ENCODE results near the gene ACP2.
A peak's percentile ranks its signal among the peaks of the same experiment; 100 is the strongest.

Gene ACP2

DNA sequence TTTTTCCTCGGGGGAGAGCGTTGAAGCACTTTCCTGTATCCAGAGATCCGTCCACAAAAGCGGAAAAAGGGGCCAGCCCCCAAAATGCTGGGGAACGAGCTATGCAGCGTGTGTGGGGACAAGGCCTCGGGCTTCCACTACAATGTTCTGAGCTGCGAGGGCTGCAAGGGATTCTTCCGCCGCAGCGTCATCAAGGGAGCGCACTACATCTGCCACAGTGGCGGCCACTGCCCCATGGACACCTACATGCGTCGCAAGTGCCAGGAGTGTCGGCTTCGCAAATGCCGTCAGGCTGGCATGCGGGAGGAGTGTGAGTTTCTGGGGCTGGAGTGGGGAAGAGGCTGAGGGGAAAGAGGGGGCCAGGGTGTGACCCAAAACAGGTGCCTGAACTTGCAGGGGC lies 11.8 kb upstream of the ACP2 start:
- no peak overlapping the region for H3K4me3 Mint-ChIP-seq
- peaks cover 40% of the 10 kb centered on the region for H3K36me3 Mint-ChIP-seq (ENCODE audit: low read depth)
- H3K4me1 Mint-ChIP-seq (ENCODE audit: low read depth) = peaks cover 36% of the 10 kb centered on the region
- intact Hi-C loops (cut with micrococcal nuclease) = no loop called here
- no peaks in the 10 kb centered on the region for H3K9me3 Mint-ChIP-seq
- H3K27ac Mint-ChIP-seq = peak overlapping the region; percentile 5
- H3K27me3 Mint-ChIP-seq = no peaks in the 10 kb centered on the region

DNA sequence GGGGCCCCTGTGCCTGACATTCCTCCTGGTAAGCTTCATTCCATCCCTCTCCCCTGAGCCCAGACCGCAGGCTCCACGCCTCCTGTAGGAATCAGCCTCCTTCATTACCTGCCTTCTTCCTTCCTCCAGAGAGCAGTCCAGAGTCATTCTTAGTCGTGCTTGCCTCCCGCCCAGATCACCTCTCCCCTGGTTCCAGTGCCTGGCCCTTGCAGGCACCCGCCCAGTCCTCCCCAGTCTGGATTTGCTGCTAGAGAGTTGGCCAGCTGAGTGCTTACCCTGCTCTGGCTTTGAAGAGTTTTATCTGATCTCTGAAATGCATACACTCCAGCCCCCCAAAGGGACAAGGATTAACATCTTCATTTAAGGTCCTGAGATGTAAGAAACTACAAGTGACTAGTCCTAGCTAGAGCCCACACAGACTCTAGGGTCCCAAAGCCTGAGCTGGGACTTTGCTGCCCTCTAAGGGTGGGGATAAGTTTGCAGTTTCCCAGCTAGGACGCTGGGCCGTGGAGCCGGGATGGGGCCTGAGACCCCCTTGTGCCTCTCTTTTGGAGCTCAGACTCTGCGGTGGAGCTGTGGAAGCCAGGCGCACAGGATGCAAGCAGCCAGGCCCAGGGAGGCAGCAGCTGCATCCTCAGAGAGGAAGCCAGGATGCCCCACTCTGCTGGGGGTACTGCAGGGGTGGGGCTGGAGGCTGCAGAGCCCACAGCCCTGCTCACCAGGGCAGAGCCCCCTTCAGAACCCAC lies 10.8 kb upstream of the ACP2 start:
- H3K27me3 Mint-ChIP-seq = no peaks in the 10 kb centered on the region
- H3K4me3 Mint-ChIP-seq = peak overlapping the region; percentile 43
- intact Hi-C loops (cut with micrococcal nuclease) = loop anchor here (5.0 kb wide), 1 partner anchor 42 kb away; no protein-coding TSS in a partner anchor
- H3K27ac Mint-ChIP-seq = peak overlapping the region; percentile 55
- H3K4me1 Mint-ChIP-seq (ENCODE audit: low read depth) = peaks cover 43% of the 10 kb centered on the region
- peaks cover 40% of the 10 kb centered on the region for H3K36me3 Mint-ChIP-seq (ENCODE audit: low read depth)
- H3K9me3 Mint-ChIP-seq = no peaks in the 10 kb centered on the region

DNA sequence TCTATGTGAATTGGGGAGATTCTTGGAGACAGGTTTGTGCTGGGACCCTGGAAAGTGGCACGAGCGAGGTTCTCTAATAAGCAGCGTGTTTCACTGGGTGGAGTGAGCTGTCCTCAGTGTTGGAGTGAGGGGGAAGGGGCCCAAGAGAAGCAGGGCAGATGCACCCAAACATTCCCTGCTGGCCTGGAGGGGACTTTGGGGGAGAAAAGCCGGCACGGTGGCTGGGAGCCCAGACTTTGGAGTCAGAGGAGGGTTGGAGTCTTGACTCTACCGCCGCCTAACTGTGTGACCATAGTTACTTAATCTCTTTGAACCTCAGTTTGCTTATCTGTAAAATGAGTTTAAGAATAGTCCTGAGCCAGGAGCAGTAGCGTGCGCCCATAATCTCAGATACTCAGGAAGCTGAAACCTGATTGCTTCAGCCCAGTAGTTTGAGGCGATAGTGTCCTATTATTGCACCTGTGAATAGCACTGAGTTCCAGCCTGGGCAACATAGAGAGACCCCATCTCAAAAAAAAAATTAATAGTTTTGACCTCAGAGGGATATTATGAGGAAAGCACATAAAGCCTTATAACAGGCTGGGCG lies 9.8 kb upstream of the ACP2 start:
- Mint-ChIP-seq H3K4me1 (ENCODE audit: low read depth) (peaks cover 51% of the 10 kb centered on the region), H3K27ac (peak overlapping the region; percentile 86), H3K36me3 (ENCODE audit: low read depth) (peaks cover 34% of the 10 kb centered on the region), H3K4me3 (peak overlapping the region; percentile 77), H3K9me3 (no peaks in the 10 kb centered on the region), H3K27me3 (no peaks in the 10 kb centered on the region)
- intact Hi-C loops (cut with micrococcal nuclease) = loop anchor here (5.0 kb wide), 1 partner anchor 41 kb away; no protein-coding TSS in a partner anchor

DNA sequence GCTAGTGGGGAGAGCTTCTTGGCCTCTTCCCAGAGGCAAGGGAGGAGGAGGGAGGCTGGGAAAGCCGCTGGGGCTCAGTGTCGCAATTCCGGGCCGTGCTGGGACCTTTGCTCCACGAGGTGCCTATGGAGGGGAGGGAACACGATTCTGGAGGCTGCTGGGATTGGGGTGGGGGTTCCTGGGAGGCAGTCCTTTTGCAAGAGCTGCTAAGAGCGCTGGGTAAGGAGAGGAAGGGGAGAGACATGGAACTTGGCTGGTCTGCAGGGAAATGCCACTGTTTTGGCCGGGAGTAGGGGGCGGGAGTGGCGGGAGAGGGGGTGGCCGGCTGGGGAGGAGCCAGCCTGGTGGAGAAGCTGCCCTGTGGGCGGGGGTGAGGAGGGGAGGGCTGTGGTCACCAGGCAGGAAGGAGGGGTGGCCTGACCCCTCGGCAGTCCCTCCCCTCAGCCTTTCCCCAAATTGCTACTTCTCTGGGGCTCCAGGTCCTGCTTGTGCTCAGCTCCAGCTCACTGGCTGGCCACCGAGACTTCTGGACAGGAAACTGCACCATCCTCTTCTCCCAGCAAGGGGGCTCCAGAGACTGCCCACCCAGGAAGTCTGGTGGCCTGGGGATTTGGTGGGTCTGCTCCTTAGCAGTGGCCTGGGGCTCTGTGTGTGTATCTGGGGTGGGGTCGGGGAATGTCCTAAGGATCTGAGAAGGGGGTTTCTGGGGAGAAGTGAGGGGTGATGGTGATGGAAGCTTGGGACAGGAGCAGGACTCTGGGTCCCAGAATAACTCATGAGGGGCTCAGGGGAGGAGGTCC lies 9.1 kb upstream of the ACP2 start, which contains the start of gene NR1H3:
Gene NR1H3 (plus strand): TSS at position 480 of the 800 bp plus-strand sequence. CDS start 1,221 bp downstream, outside the sequence.
- peaks cover 57% of the 10 kb centered on the region for H3K4me1 Mint-ChIP-seq (ENCODE audit: low read depth)
- H3K36me3 Mint-ChIP-seq (ENCODE audit: low read depth) = peaks cover 30% of the 10 kb centered on the region
- intact Hi-C loops (cut with micrococcal nuclease) = loop anchor here (5.0 kb wide), 1 partner anchor 40 kb away; no protein-coding TSS in a partner anchor
- H3K9me3 Mint-ChIP-seq = no peaks in the 10 kb centered on the region
- H3K27me3 Mint-ChIP-seq = no peaks in the 10 kb centered on the region
- peak within 1 kb of the TSS; percentile 86 for H3K27ac Mint-ChIP-seq
- H3K4me3 Mint-ChIP-seq = peak within 1 kb of the TSS; percentile 77

DNA sequence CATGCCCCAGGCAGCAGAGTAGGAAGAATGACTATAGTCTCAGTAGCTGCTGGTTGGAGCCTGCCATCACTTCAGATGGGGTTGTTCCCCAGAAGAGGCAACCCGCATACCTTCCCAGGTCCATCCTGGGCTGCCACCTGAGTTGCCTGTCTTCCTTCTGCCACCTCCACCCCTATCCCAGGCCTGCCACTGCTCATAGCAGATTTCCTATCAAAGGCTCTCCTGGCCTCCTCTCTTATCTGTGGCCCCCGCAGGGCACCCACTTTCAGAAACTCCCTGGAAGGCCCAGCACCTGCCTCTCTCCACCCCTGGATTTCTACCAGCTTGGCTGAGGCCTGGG lies 8.5 kb upstream of the ACP2 start:
- Mint-ChIP-seq H3K36me3 (ENCODE audit: low read depth) (peaks cover 26% of the 10 kb centered on the region), H3K27ac (peak overlapping the region; percentile 86), H3K4me3 (peak overlapping the region; percentile 77), H3K9me3 (no peaks in the 10 kb centered on the region), H3K27me3 (no peaks in the 10 kb centered on the region), H3K4me1 (ENCODE audit: low read depth) (peaks cover 57% of the 10 kb centered on the region)
- intact Hi-C loops (cut with micrococcal nuclease) = loop anchor here (5.0 kb wide), 1 partner anchor 40 kb away; no protein-coding TSS in a partner anchor

DNA sequence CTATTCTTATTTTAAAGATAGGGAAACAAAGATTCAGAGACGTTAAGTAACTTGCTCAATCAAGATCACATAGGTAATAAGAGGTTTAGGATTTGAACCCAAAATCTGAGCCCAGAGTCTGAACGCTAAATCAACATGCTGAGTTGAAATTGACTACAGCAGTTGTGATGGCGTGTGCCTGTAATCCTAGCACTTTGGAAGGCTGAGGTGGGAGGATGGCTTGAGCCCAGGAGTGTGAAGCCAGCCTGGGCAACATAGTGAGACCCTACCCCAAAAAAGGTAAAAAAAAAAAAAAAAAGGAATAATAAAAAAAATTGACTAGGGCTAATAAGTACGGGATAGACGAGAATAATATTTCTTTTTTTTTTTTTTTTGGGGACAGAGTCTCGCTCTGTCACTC lies 7.8 kb upstream of the ACP2 start:
- Mint-ChIP-seq H3K27ac (peak overlapping the region; percentile 78), H3K4me3 (no peak overlapping the region), H3K27me3 (no peaks in the 10 kb centered on the region), H3K4me1 (ENCODE audit: low read depth) (peaks cover 57% of the 10 kb centered on the region), H3K36me3 (ENCODE audit: low read depth) (peaks cover 20% of the 10 kb centered on the region), H3K9me3 (no peaks in the 10 kb centered on the region)
- intact Hi-C loops (cut with micrococcal nuclease) = loop anchor here (5.0 kb wide), 1 partner anchor 39 kb away; no protein-coding TSS in a partner anchor

DNA sequence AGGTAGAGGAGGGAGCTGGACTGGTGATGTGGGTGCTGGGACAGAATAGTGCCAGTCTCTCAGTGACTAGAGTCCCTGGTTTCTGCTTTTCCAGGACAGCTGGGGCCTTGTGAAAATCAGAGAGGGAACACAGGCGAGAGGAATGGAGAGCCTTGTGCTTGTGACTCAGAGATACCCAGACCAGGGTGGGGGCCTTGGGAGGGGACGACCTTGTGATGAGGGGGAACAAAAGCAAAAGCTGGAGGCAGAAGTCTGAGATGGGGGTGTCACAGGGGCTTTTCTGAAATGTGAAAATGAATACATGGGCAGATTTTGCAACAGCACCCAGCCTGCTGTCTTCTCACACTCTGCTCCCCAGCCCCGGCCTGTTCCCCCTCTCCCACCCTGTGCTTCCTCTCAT lies 5.8 kb upstream of the ACP2 start:
- no peaks in the 10 kb centered on the region for H3K27me3 Mint-ChIP-seq
- H3K27ac Mint-ChIP-seq = peak overlapping the region; percentile 78
- no peaks in the 10 kb centered on the region for H3K9me3 Mint-ChIP-seq
- peaks cover 6% of the 10 kb centered on the region for H3K36me3 Mint-ChIP-seq (ENCODE audit: low read depth)
- H3K4me1 Mint-ChIP-seq (ENCODE audit: low read depth) = peaks cover 53% of the 10 kb centered on the region
- intact Hi-C loops (cut with micrococcal nuclease) = no loop called here
- peak overlapping the region; percentile 30 for H3K4me3 Mint-ChIP-seq

DNA sequence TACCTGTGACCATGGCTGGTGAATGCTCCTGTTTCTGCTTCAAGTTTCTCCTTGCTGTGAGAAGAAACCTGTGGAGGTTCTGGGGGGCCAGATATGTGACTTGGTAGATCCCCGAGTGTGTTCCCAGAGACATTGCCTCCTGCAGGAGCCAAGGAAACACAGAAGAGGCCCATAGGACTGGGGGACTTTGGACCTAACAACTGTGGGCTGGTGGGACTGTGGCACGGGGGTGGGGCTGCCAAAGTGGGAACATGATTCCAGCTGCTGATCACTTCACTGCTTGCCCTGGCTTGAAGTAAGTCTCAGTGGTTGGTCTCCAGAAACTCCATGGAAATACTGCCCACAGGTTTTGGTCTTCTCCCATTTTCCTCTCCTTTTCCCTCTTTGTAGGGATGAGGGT lies 5.0 kb upstream of the ACP2 start:
- Mint-ChIP-seq H3K36me3 (ENCODE audit: low read depth) (peaks cover 13% of the 10 kb centered on the region), H3K4me1 (ENCODE audit: low read depth) (peaks cover 52% of the 10 kb centered on the region), H3K27ac (peak overlapping the region; percentile 78), H3K27me3 (no peaks in the 10 kb centered on the region), H3K4me3 (no peak overlapping the region), H3K9me3 (no peaks in the 10 kb centered on the region)
- intact Hi-C loops (cut with micrococcal nuclease) = no loop called here

DNA sequence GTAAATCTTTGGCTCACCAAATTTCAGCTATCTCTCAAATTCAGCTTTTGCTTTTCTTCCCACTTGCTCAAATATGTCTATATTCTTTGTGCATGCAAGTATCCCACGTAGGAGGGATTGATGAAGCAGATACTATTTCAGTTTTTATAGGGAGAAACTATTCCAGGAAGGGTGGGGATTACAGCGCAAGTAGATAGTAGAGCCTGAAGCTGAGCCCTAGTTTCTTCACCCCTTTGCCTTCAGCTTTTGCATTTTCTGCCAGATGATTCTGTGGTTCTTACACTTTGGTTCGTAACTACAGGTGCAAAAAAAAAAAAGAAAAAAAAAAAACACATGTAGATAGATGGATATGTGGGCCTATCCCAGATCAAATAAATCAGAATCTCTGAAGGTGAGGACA lies 3.1 kb upstream of the ACP2 start:
- H3K27ac Mint-ChIP-seq = no peak overlapping the region
- intact Hi-C loops (cut with micrococcal nuclease) = no loop called here
- peaks cover 25% of the 10 kb centered on the region for H3K36me3 Mint-ChIP-seq (ENCODE audit: low read depth)
- H3K4me3 Mint-ChIP-seq = no peak overlapping the region
- H3K9me3 Mint-ChIP-seq = no peaks in the 10 kb centered on the region
- no peaks in the 10 kb centered on the region for H3K27me3 Mint-ChIP-seq
- peaks cover 53% of the 10 kb centered on the region for H3K4me1 Mint-ChIP-seq (ENCODE audit: low read depth)

DNA sequence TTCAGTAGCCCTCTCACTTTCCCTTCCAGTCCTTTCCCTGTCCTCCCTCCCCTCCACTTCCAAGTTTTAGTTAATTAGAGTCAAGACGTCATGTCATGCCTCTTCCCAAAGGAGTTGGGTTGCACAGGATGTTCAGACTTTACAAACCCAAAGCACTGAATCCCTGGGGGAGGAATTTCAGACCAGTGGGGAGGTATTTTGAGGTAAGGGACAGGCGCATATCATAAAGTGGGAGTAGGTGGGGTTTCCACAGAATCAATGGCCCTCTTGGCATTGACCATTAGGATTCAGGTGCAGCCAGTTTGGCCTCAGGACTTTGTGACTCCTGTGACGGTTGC lies 733 bp upstream of the ACP2 start:
- Mint-ChIP-seq H3K4me1 (ENCODE audit: low read depth) (peaks cover 60% of the 10 kb centered on the region), H3K27ac (peak overlapping the region; percentile 98), H3K4me3 (peak overlapping the region; percentile 97), H3K27me3 (no peaks in the 10 kb centered on the region), H3K36me3 (ENCODE audit: low read depth) (peaks cover 49% of the 10 kb centered on the region), H3K9me3 (no peaks in the 10 kb centered on the region)
- intact Hi-C loops (cut with micrococcal nuclease) = no loop called here

DNA sequence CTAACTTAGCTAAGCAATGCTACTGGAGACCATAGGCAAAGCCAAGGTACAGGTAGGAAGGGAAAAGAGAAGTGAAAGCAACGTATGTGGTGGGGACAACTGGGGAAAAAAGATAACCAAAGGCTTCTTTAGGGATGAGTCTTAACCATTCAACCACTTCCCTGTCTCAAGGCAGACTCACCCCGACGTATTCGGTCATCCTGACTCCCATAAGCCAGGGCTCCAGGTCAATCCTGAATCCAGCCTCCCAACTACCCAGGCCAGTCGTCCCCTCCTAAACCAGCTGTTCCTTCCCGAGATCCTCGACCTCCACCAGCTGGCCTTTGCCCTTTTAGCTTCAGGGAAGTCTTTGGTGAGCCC lies 330 bp downstream of the ACP2 start:
- peaks cover 60% of the 10 kb centered on the region for H3K36me3 Mint-ChIP-seq (ENCODE audit: low read depth)
- no peaks in the 10 kb centered on the region for H3K9me3 Mint-ChIP-seq
- peak overlapping the region; percentile 97 for H3K4me3 Mint-ChIP-seq
- intact Hi-C loops (cut with micrococcal nuclease) = no loop called here
- peaks cover 56% of the 10 kb centered on the region for H3K4me1 Mint-ChIP-seq (ENCODE audit: low read depth)
- H3K27me3 Mint-ChIP-seq = no peaks in the 10 kb centered on the region
- peak overlapping the region; percentile 98 for H3K27ac Mint-ChIP-seq

DNA sequence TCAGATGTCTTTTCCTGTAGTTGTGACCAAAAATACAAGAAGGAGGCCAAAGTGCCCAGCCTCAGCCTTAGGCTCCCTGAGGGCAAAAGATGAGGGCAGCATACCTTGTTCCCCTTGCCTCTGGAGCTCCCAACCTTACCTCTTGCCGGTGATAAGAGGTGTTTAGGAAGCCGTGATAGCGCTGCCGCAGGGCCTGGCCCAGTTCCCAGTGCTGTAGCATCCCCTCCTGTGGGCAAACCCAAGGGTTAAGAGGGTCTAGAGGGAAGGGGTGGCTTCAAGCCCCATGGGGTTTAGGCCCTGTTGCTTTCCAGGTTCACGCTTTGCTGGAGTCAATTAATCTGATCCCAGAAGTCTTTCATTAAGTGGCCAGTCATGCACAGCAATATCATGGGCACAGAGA lies 1.1 kb downstream of the ACP2 start:
- H3K27ac Mint-ChIP-seq = peak overlapping the region; percentile 98
- H3K9me3 Mint-ChIP-seq = no peaks in the 10 kb centered on the region
- intact Hi-C loops (cut with micrococcal nuclease) = no loop called here
- H3K36me3 Mint-ChIP-seq (ENCODE audit: low read depth) = peaks cover 68% of the 10 kb centered on the region
- peaks cover 59% of the 10 kb centered on the region for H3K4me1 Mint-ChIP-seq (ENCODE audit: low read depth)
- no peaks in the 10 kb centered on the region for H3K27me3 Mint-ChIP-seq
- peak overlapping the region; percentile 97 for H3K4me3 Mint-ChIP-seq

DNA sequence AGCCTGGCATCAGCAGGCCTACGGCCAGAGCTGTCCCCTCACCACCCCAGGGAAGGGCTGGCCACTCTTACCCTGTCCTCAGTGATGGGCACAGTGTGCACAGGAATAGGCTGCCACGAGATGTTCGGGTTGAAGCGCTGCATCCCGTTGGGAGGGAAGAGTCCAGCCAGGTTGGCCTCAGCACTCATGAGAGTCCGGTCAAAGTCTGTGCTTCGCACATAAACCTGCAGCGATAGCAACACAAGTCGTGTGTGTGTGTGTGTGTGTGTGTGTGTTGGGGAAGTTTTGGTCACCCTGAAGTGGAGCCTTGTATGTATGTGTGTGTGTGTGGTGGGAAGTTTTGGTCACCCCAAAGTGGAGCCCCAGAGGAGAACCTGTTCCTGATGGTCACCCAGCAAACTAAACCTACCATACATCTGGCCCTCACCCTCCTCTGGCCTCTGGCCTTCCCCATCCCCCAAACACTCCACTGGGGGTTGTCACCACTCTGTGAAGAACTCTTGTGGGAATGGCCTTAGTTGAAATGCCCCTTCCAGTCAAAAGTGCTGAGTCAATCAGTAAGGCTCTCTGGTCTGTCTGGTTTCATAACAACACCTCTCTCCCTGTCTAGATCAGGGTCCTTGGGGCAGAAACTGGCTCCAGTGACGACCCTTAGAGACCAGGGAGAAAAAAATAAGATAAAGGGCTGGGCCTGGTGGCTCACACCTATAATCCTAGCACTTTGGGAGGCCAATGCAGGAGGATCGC lies 2.8 kb downstream of the ACP2 start:
- Mint-ChIP-seq H3K27ac (peak overlapping the region; percentile 98), H3K4me1 (ENCODE audit: low read depth) (peaks cover 71% of the 10 kb centered on the region), H3K36me3 (ENCODE audit: low read depth) (peaks cover 85% of the 10 kb centered on the region), H3K27me3 (no peaks in the 10 kb centered on the region), H3K4me3 (no peak overlapping the region), H3K9me3 (no peaks in the 10 kb centered on the region)
- intact Hi-C loops (cut with micrococcal nuclease) = loop anchor here (1.0 kb wide), 1 partner anchor 24 kb away; no protein-coding TSS in a partner anchor
